ENCODE results near the gene ARHGEF1. TPM values are rescaled to one million over a fixed set of nuclear protein-coding genes. Genes with fewer than 3 reads are reported as not detected.

Gene ARHGEF1
- total RNA-seq, 1 experiment from 2014 or later: 163 TPM

- H3K27me3 Mint-ChIP-seq (ENCODE audit: unreplicated experiment): no peaks in the 10 kb centered on the region
- no peak overlapping the region for H3K4me3 Mint-ChIP-seq (ENCODE audit: low read depth, unreplicated experiment)
- CTCF ChIA-PET: no interaction called here
- H3K4me1 Mint-ChIP-seq (ENCODE audit: low read depth, unreplicated experiment): peaks cover 33% of the 10 kb centered on the region
- peaks cover 46% of the 10 kb centered on the region for H3K36me3 Mint-ChIP-seq (ENCODE audit: insufficient read depth, unreplicated experiment)
- intact Hi-C loops (cut with micrococcal nuclease; ENCODE audit: unreplicated experiment): no loop called here
- BruUV-seq (replicated peaks): no TSS peak
- no peaks in the 10 kb centered on the region for H3K9me3 Mint-ChIP-seq (ENCODE audit: low read depth, unreplicated experiment)
- no peak for DNase-seq
- no peak overlapping the region for H3K27ac Mint-ChIP-seq (ENCODE audit: unreplicated experiment)
- TF ChIP-seq CTCF (IDR thresholded peaks at IDR 0.05; ENCODE audit: unreplicated experiment): no peak
Observed at GRCh38 chr19:41908724-41909464, 25.9 kb downstream of the ARHGEF1 start.

GRCh38 chr19:41909706-41910105, 26.7 kb downstream of the ARHGEF1 start:
- intact Hi-C loops (cut with micrococcal nuclease; ENCODE audit: unreplicated experiment): no loop called here
- CTCF ChIA-PET: interaction anchor here (0.6 kb wide), 1 partner anchor 55 kb away, joined by 4 read pairs; no protein-coding TSS in a partner anchor
- Mint-ChIP-seq H3K4me3 (ENCODE audit: low read depth, unreplicated experiment) (no peak overlapping the region), H3K9me3 (ENCODE audit: low read depth, unreplicated experiment) (no peaks in the 10 kb centered on the region), H3K27me3 (ENCODE audit: unreplicated experiment) (no peaks in the 10 kb centered on the region), H3K27ac (ENCODE audit: unreplicated experiment) (no peak overlapping the region), H3K4me1 (ENCODE audit: low read depth, unreplicated experiment) (peaks cover 25% of the 10 kb centered on the region), H3K36me3 (ENCODE audit: insufficient read depth, unreplicated experiment) (peaks cover 38% of the 10 kb centered on the region)
- no peak for DNase-seq
- BruUV-seq (replicated peaks): no TSS peak
- no peak for TF ChIP-seq CTCF (IDR thresholded peaks at IDR 0.05; ENCODE audit: unreplicated experiment)

- no peak for TF ChIP-seq CTCF (IDR thresholded peaks at IDR 0.05; ENCODE audit: unreplicated experiment)
- H3K27me3 Mint-ChIP-seq (ENCODE audit: unreplicated experiment): no peaks in the 10 kb centered on the region
- no peak overlapping the region for H3K4me3 Mint-ChIP-seq (ENCODE audit: low read depth, unreplicated experiment)
Observed at GRCh38 chr19:41910240-41910991, 27.4 kb downstream of the ARHGEF1 start.

GRCh38 chr19:41910992-41911888, 28.3 kb downstream of the ARHGEF1 start:
- BruUV-seq (replicated peaks): no TSS peak
- no peak for DNase-seq
- CTCF ChIA-PET: no interaction called here
- peaks cover 24% of the 10 kb centered on the region for H3K36me3 Mint-ChIP-seq (ENCODE audit: insufficient read depth, unreplicated experiment)
- peak overlapping the region; percentile 62 for H3K27ac Mint-ChIP-seq (ENCODE audit: unreplicated experiment)
- intact Hi-C loops (cut with micrococcal nuclease; ENCODE audit: unreplicated experiment): no loop called here
- no peak overlapping the region for H3K4me3 Mint-ChIP-seq (ENCODE audit: low read depth, unreplicated experiment)
- no peaks in the 10 kb centered on the region for H3K27me3 Mint-ChIP-seq (ENCODE audit: unreplicated experiment)
- H3K4me1 Mint-ChIP-seq (ENCODE audit: low read depth, unreplicated experiment): peaks cover 9% of the 10 kb centered on the region
- no peak for TF ChIP-seq CTCF (IDR thresholded peaks at IDR 0.05; ENCODE audit: unreplicated experiment)
- no peaks in the 10 kb centered on the region for H3K9me3 Mint-ChIP-seq (ENCODE audit: low read depth, unreplicated experiment)

More at GRCh38 chr19:41910240-41910991, 27.4 kb downstream of the ARHGEF1 start:
- Mint-ChIP-seq H3K9me3 (ENCODE audit: low read depth, unreplicated experiment) (no peaks in the 10 kb centered on the region), H3K36me3 (ENCODE audit: insufficient read depth, unreplicated experiment) (peaks cover 32% of the 10 kb centered on the region), H3K27ac (ENCODE audit: unreplicated experiment) (peak overlapping the region; percentile 62), H3K4me1 (ENCODE audit: low read depth, unreplicated experiment) (peaks cover 18% of the 10 kb centered on the region)
- intact Hi-C loops (cut with micrococcal nuclease; ENCODE audit: unreplicated experiment): no loop called here
- BruUV-seq (replicated peaks): no TSS peak
- CTCF ChIA-PET: interaction anchor here (0.6 kb wide), 1 partner anchor 55 kb away, joined by 4 read pairs; no protein-coding TSS in a partner anchor
- no peak for DNase-seq
